Panc1 (cell line): Measurements from ENCODE around the gene LIG4. TPM values are rescaled to one million over a fixed set of nuclear protein-coding genes. Genes with fewer than 3 reads are reported as not detected.

Experiments used
- ATAC-seq: fragments of 200-7000 bp; cut with Tn5 transposase; 2 replicates; pipeline ENCODE4 v1.9.1; 2020; ENCODE audit warnings: mild to moderate bottlenecking, moderate library complexity
- BruUV-seq: library from RNA; stranded (reverse); fragments of 400-500 nt; replicated peaks from 2 replicates; lab custom pipeline; 2021; lab: Mats Ljungman, UMichigan
- CTCF ChIA-PET: fragments of 300-600 bp; sonication (Branson Sonifier 250); formaldehyde crosslinking; loops from one replicate; lab custom pipeline; 2022; ENCODE audit warnings: antibody characterized with exemption; lab: Charles Lee
- POLR2A ChIA-PET: fragments of 300-600 bp; sonication (Branson Sonifier 250); formaldehyde crosslinking; loops from one replicate; lab custom pipeline; 2022; ENCODE audit warnings: antibody characterized with exemption; lab: Charles Lee
- DNase-seq: peaks from one replicate; pipeline ENCODE4 v3.0.0-alpha.2; 2010; ENCODE audit warnings: low read depth, low spot score
- H3K27ac ChIP-seq: 2 replicates; pipeline ENCODE4 v1.5.1; 2011; ENCODE audit warnings: mild to moderate bottlenecking, low read length, inconsistent platforms
- H3K27me3 ChIP-seq: fragments of 200-500 bp; sonication (Bioruptor generic); 2 replicates; pipeline ENCODE4 v1.6.0; 2014; ENCODE audit warnings: low read length, inconsistent platforms; ENCODE audit not compliant: control insufficient read depth, insufficient read depth
- H3K36me3 ChIP-seq: fragments of 200-500 bp; sonication (Bioruptor generic); 2 replicates; pipeline ENCODE4 v1.5.1; 2014; ENCODE audit warnings: inconsistent platforms, mild to moderate bottlenecking, low read length, moderate library complexity; ENCODE audit not compliant: control insufficient read depth, insufficient read depth
- H3K4me1 ChIP-seq: 2 replicates; pipeline ENCODE4 v1.5.1; 2011; ENCODE audit warnings: inconsistent platforms, mild to moderate bottlenecking, low read length, moderate library complexity; ENCODE audit not compliant: control insufficient read depth, insufficient read depth
- H3K4me3 ChIP-seq, 2 experiments: 2 replicates each; pipeline ENCODE4 v1.5.1; 2011 to 2012; ENCODE audit warnings: low read depth in 2 of 2, low read length in 2 of 2, mild to moderate bottlenecking in 2 of 2, inconsistent platforms in 1 of 2, moderate library complexity in 1 of 2
- H3K9me3 ChIP-seq: fragments of 200-500 bp; sonication (Bioruptor generic); 2 replicates; pipeline ENCODE4 v1.5.1; 2014; ENCODE audit warnings: low read depth, mild to moderate bottlenecking, inconsistent platforms, low read length, moderate library complexity; ENCODE audit not compliant: control insufficient read depth, insufficient read depth
- CTCF ChIP-seq: fragments of 450-650 bp; IDR thresholded peaks from 2 replicates; pipeline ENCODE4 v1.5.1; 2017; ENCODE audit warnings: mild to moderate bottlenecking
- POLR2AphosphoS5 ChIP-seq: IDR thresholded peaks from 2 replicates; pipeline ENCODE4 v1.6.1; 2012; ENCODE audit warnings: mild to moderate bottlenecking, low read depth, low read length, moderate library complexity
- REST ChIP-seq, 2 experiments: IDR thresholded peaks; 2 replicates each; pipeline ENCODE4 v1.6.1; 2011 to 2012; ENCODE audit warnings: low read depth in 2 of 2, control low read depth in 1 of 2, low read length in 1 of 2, mild to moderate bottlenecking in 1 of 2, moderate library complexity in 1 of 2; ENCODE audit not compliant: insufficient read depth in 1 of 2
- in situ Hi-C: cut with HindIII; loops from 2 replicates; pipeline ENCODE4 v1.10.0; 2016; ENCODE audit warnings: low sequenced_read_pairs, low pct_unique_long_range_greater_than_20kb
- intact Hi-C: fragments of 100-400 bp; cut with micrococcal nuclease; formaldehyde crosslinking; loops from one replicate; pipeline ENCODE4 v1.10.0; 2022; ENCODE audit not compliant: unreplicated experiment
- total RNA-seq: library from RNA; stranded (reverse); gene quantifications from one replicate; pipeline ENCODE4 v1.2.1, GENCODE V29; 2021; ENCODE audit not compliant: unreplicated experiment

The LIG4 gene
- total RNA-seq, 1 experiment from 2014 or later = 8.2 TPM

GRCh38 chr13:108158746-108159145 lies 56.6 kb downstream of the LIG4 start:
- ATAC-seq (no peak), DNase-seq (no peak)
- Histone ChIP-seq H3K27ac (no peak overlapping the region), H3K4me1 (no peaks in the 10 kb centered on the region), H3K27me3 (no peaks in the 10 kb centered on the region), H3K36me3 (no peaks in the 10 kb centered on the region), H3K9me3 (no peaks in the 10 kb centered on the region), H3K4me3 (no peak overlapping the region)
- intact Hi-C loops (loop anchor here (10.0 kb wide), 1 partner anchor 284 kb away; no protein-coding TSS in a partner anchor), in situ Hi-C loops (no loop called here)
- BruUV-seq = no TSS peak
- ChIA-PET POLR2A (no interaction called here), CTCF (no interaction called here)
- no peak for TF ChIP-seq POLR2AphosphoS5
- no peak for TF ChIP-seq CTCF
- TF ChIP-seq REST (IDR thresholded peaks at IDR 0.05; ENCODE audit: insufficient read depth in 1 of 2, low read depth in 2 of 2, low read length in 1 of 2) = no peak

Other genes starting within 250 kb of the LIG4 start
- 4.7 TPM for gene ABHD13, start 2.9 kb upstream of the LIG4 start, total RNA-seq
- gene TNFSF13B, start 54.2 kb upstream of the LIG4 start, total RNA-seq = 1.4 TPM